Stimulated activated CD4-positive, alpha-beta T cell treated with anti-CD3 and anti-CD28 coated beads, TNF-alpha, amount 100 ng/mL, for 4 hours (primary cell): ENCODE measurements around the gene GSN.

Experiments used
- DNase-seq, 3 experiments: peaks; one replicate each; pipeline ENCODE4 v3.0.0-alpha.2; 2020; ENCODE audit warnings: low read depth in 3 of 3

Gene GSN

GRCh38 chr9:121246821-121247561 is 21.0 kb upstream of the GSN start:
- no peak for DNase-seq

- no peak for DNase-seq
Observed at GRCh38 chr9:121249563-121249962, 18.4 kb upstream of the GSN start.

GRCh38 chr9:121252104-121252851 is 15.7 kb upstream of the GSN start:
- DNase-seq: no peak

GRCh38 chr9:121253162-121253561 is 14.8 kb upstream of the GSN start:
- no peak for DNase-seq

GRCh38 chr9:121253821-121254501 is 14.0 kb upstream of the GSN start:
- DNase-seq: no peak

- no peak for DNase-seq
Observed at GRCh38 chr9:121259498-121259897, 8.5 kb upstream of the GSN start.

GRCh38 chr9:121259935-121260334 is 8.0 kb upstream of the GSN start:
- DNase-seq: no peak

- DNase-seq: no peak
Observed at GRCh38 chr9:121260457-121261106, 7.4 kb upstream of the GSN start.

GRCh38 chr9:121261107-121261460 is 6.9 kb upstream of the GSN start:
- no peak for DNase-seq

GRCh38 chr9:121261755-121262154 is 6.2 kb upstream of the GSN start:
- no peak for DNase-seq

GRCh38 chr9:121262423-121262822 is 5.5 kb upstream of the GSN start:
- no peak for DNase-seq

- DNase-seq: no peak
Observed at GRCh38 chr9:121262953-121263352, 5.0 kb upstream of the GSN start.

- no peak for DNase-seq
Observed at GRCh38 chr9:121266356-121266755, 1.6 kb upstream of the GSN start.

GRCh38 chr9:121266906-121267650 is 884 bp upstream of the GSN start:
- DNase-seq: no peak

- no peak for DNase-seq
Observed at GRCh38 chr9:121268598-121268850, 562 bp downstream of the GSN start.

- no peak for DNase-seq
Observed at GRCh38 chr9:121268851-121269641, 1.1 kb downstream of the GSN start.

GRCh38 chr9:121269642-121270254 is 1.8 kb downstream of the GSN start:
- no peak for DNase-seq

- no peak for DNase-seq
Observed at GRCh38 chr9:121271368-121272341, 3.7 kb downstream of the GSN start.

GRCh38 chr9:121272401-121272948 is 4.5 kb downstream of the GSN start:
- DNase-seq: no peak
